Measurements from ENCODE around the gene GMCL2.
A peak's percentile ranks its signal among the peaks of the same experiment; 100 is the strongest.

- TF ChIP-seq CTCF (conservative IDR thresholded peaks at IDR 0.05) (peak; percentile 76), ZFX (IDR thresholded peaks at IDR 0.05) (no peak)
Observed at GRCh38 chr5:178196986-178197385, 9.8 kb upstream of the GMCL2 start.

Data from C4-2B (cell line).